A204.1 (cell line): ENCODE measurements around the gene DAPP1.

Experiments
- FAIRE-seq: peaks from 2 replicates; lab custom pipeline; 2012; peaks lifted over from hg19 to GRCh38; lab: Jason Lieb, UNC

DAPP1 gene

DNA sequence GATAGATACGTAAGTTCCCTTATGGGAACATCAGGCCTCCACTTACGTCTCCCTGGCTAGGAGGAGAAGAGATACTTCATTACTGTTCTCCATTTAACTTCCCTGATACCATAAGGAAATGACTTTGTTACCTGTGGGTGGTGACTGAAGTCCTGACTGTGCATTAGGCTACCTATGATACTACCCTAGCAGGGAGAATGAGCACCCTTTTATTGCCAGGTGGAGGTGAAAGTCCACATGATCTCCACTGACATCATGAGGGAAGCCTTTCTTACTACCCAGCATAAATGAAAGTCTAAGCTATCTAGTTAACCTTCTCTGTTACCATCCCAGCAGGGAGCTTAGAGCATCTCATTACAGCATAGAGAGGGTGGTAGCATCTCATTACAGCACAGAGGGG lies 102.0 kb downstream of the DAPP1 start:
- no peak for FAIRE-seq
